Mesendoderm (in vitro differentiated cells): ENCODE measurements around the gene AOPEP.

Experiments used
- DNase-seq: peaks from one replicate; pipeline ENCODE4 v3.0.0; 2013
- H2AK5ac ChIP-seq: 2 replicates; pipeline ENCODE4 v1.6.1; 2013; ENCODE audit warnings: low read length, inconsistent platforms
- H2BK120ac ChIP-seq: 2 replicates; pipeline ENCODE4 v1.6.1; 2013; ENCODE audit warnings: low read depth, mild to moderate bottlenecking, low read length, moderate library complexity, mixed read lengths
- H2BK15ac ChIP-seq: replicated peaks from 2 replicates; pipeline ENCODE4 v1.6.1; 2013; ENCODE audit warnings: low read depth, mild to moderate bottlenecking, moderate library complexity
- H2BK5ac ChIP-seq: 2 replicates; pipeline ENCODE4 v1.6.1; 2013; ENCODE audit warnings: low read length, inconsistent platforms
- H3K18ac ChIP-seq: 2 replicates; pipeline ENCODE4 v1.6.1; 2013; ENCODE audit warnings: mild to moderate bottlenecking, low read length, mixed read lengths
- H3K23ac ChIP-seq: one replicate; pipeline ENCODE4 v1.6.1; 2013; ENCODE audit warnings: low read length
- H3K27ac ChIP-seq: 2 replicates; pipeline ENCODE4 v1.5.1; 2013; ENCODE audit warnings: low read depth, mild to moderate bottlenecking, inconsistent platforms, low read length, moderate library complexity
- H3K27me3 ChIP-seq: 2 replicates; pipeline ENCODE4 v1.6.1; 2013; ENCODE audit warnings: low read length, control low read depth, mild to moderate bottlenecking, inconsistent platforms; ENCODE audit not compliant: insufficient read depth, poor library complexity
- H3K36me3 ChIP-seq: 2 replicates; pipeline ENCODE4 v1.6.1; 2013; ENCODE audit warnings: low read length, inconsistent platforms; ENCODE audit not compliant: control insufficient read depth, insufficient read depth
- H3K4ac ChIP-seq: one replicate; pipeline ENCODE4 v1.6.1; 2013; ENCODE audit warnings: low read depth, mild to moderate bottlenecking, low read length, moderate library complexity
- H3K4me1 ChIP-seq: 2 replicates; pipeline ENCODE4 v1.6.1; 2013; ENCODE audit warnings: low read depth, low read length, inconsistent platforms; ENCODE audit not compliant: control insufficient read depth
- H3K4me2 ChIP-seq: 2 replicates; pipeline ENCODE4 v1.6.1; 2013; ENCODE audit warnings: low read length
- H3K4me3 ChIP-seq: 2 replicates; pipeline ENCODE4 v1.5.1; 2013; ENCODE audit warnings: mild to moderate bottlenecking, low read length
- H3K56ac ChIP-seq: one replicate; pipeline ENCODE4 v1.6.1; 2013; ENCODE audit warnings: low read length
- H3K79me1 ChIP-seq: 2 replicates; pipeline ENCODE4 v1.6.1; 2013; ENCODE audit warnings: low read length, inconsistent platforms
- H3K79me2 ChIP-seq: 2 replicates; pipeline ENCODE4 v1.6.1; 2013; ENCODE audit warnings: mild to moderate bottlenecking, low read length; ENCODE audit not compliant: control insufficient read depth, insufficient read depth
- H3K9ac ChIP-seq: 2 replicates; pipeline ENCODE4 v1.6.1; 2013; ENCODE audit warnings: low read length, inconsistent platforms
- H4K5ac ChIP-seq: one replicate; pipeline ENCODE4 v1.6.1; 2013; ENCODE audit warnings: low read length
- H4K8ac ChIP-seq: one replicate; pipeline ENCODE4 v1.6.1; 2013; ENCODE audit warnings: low read depth, mild to moderate bottlenecking, control low read depth, low read length, moderate library complexity
- WGBS: extraction: QIAGEN DNeasy Blood & Tissue Kit; methylation state at CpG from one replicate; pipeline ENCODE4 v1.1.7; 2013; ENCODE audit warnings: low lambda C conversion rate, missing lambda C conversion rate; ENCODE audit not compliant: insufficient coverage; ENCODE audit errors: extremely low coverage; 5-methylcytosine and 5-hydroxymethylcytosine counted together

Gene AOPEP

GRCh38 chr9:95127249-95128176 lies 401.0 kb downstream of the AOPEP start:
- no peaks in the 10 kb centered on the region for H3K79me1 ChIP-seq
- no peak overlapping the region for H3K4ac ChIP-seq
- H3K79me2 ChIP-seq, result no peaks in the 10 kb centered on the region
- peak; percentile 89 for DNase-seq
- no peak overlapping the region for H2AK5ac ChIP-seq
- no peaks in the 10 kb centered on the region for H3K36me3 ChIP-seq
- H3K4me1 ChIP-seq, result peaks cover 2% of the 10 kb centered on the region
- no peak overlapping the region for H2BK120ac ChIP-seq
- H3K4me2 ChIP-seq, result peak overlapping the region; percentile 58
- no peak overlapping the region for H2BK5ac ChIP-seq
- no peaks in the 10 kb centered on the region for H3K27me3 ChIP-seq
- no peak overlapping the region for H3K56ac ChIP-seq
- no peak overlapping the region for H3K23ac ChIP-seq
- no peak overlapping the region for H3K4me3 ChIP-seq
- no peak overlapping the region for H3K27ac ChIP-seq
- H4K8ac ChIP-seq, result no peak overlapping the region
- no peak overlapping the region for H3K9ac ChIP-seq
- H4K5ac ChIP-seq, result no peak overlapping the region
- WGBS, result no CpG with 5 or more reads among the region's 35 CpGs
- no peak overlapping the region for H2BK15ac ChIP-seq
- H3K18ac ChIP-seq, result no peak overlapping the region

GRCh38 chr9:95128177-95128524 lies 401.7 kb downstream of the AOPEP start:
- H3K4me1 ChIP-seq, result peaks cover 2% of the 10 kb centered on the region
- no peaks in the 10 kb centered on the region for H3K36me3 ChIP-seq
- no peak overlapping the region for H3K4ac ChIP-seq
- H4K5ac ChIP-seq, result no peak overlapping the region
- H4K8ac ChIP-seq, result no peak overlapping the region
- H3K79me1 ChIP-seq, result no peaks in the 10 kb centered on the region
- no peak overlapping the region for H3K23ac ChIP-seq
- H3K9ac ChIP-seq, result no peak overlapping the region
- no peaks in the 10 kb centered on the region for H3K79me2 ChIP-seq
- no peak overlapping the region for H3K4me3 ChIP-seq
- H3K18ac ChIP-seq, result no peak overlapping the region
- H3K27me3 ChIP-seq, result no peaks in the 10 kb centered on the region
- H2BK120ac ChIP-seq, result no peak overlapping the region
- H3K27ac ChIP-seq, result no peak overlapping the region
- H2AK5ac ChIP-seq, result no peak overlapping the region
- no peak overlapping the region for H2BK5ac ChIP-seq
- no CpG with 5 or more reads among the region's 4 CpGs for WGBS
- DNase-seq, result no peak
- no peak overlapping the region for H3K56ac ChIP-seq
- H2BK15ac ChIP-seq, result no peak overlapping the region
- H3K4me2 ChIP-seq, result no peak overlapping the region

- no peak overlapping the region for H3K27ac ChIP-seq
- no peak overlapping the region for H3K4me2 ChIP-seq
- WGBS, result no CpG with 5 or more reads among the region's 8 CpGs
Observed at GRCh38 chr9:95129476-95130291, 403.2 kb downstream of the AOPEP start.

GRCh38 chr9:95130484-95130883 lies 404.0 kb downstream of the AOPEP start:
- peak; percentile 17 for DNase-seq
- Histone ChIP-seq H2AK5ac (no peak overlapping the region), H3K79me1 (no peaks in the 10 kb centered on the region), H3K4me3 (no peak overlapping the region), H3K23ac (no peak overlapping the region), H2BK120ac (no peak overlapping the region), H3K9ac (no peak overlapping the region), H3K27me3 (no peaks in the 10 kb centered on the region), H3K4me1 (peaks cover 2% of the 10 kb centered on the region), H4K5ac (no peak overlapping the region), H3K56ac (no peak overlapping the region), H3K79me2 (no peaks in the 10 kb centered on the region), H4K8ac (no peak overlapping the region), H3K4ac (no peak overlapping the region), H3K18ac (no peak overlapping the region), H2BK5ac (no peak overlapping the region), H3K36me3 (no peaks in the 10 kb centered on the region), H3K4me2 (no peak overlapping the region), H2BK15ac (no peak overlapping the region), H3K27ac (no peak overlapping the region)
- no CpG with 5 or more reads among the region's 5 CpGs for WGBS

More at GRCh38 chr9:95129476-95130291, 403.2 kb downstream of the AOPEP start:
- Histone ChIP-seq H3K36me3 (no peaks in the 10 kb centered on the region), H2BK5ac (no peak overlapping the region), H3K27me3 (no peaks in the 10 kb centered on the region), H2AK5ac (no peak overlapping the region), H2BK15ac (no peak overlapping the region), H3K4me1 (peaks cover 2% of the 10 kb centered on the region), H3K79me1 (no peaks in the 10 kb centered on the region), H4K8ac (no peak overlapping the region), H3K18ac (no peak overlapping the region), H3K4me3 (no peak overlapping the region), H3K56ac (no peak overlapping the region), H3K9ac (no peak overlapping the region), H3K23ac (no peak overlapping the region), H3K4ac (no peak overlapping the region), H4K5ac (no peak overlapping the region), H3K79me2 (no peaks in the 10 kb centered on the region), H2BK120ac (peak overlapping the region; percentile 7)
- peak; percentile 61 for DNase-seq

- DNase-seq, result peak; percentile 71
- no peak overlapping the region for H2BK120ac ChIP-seq
- H4K5ac ChIP-seq, result no peak overlapping the region
- no peaks in the 10 kb centered on the region for H3K36me3 ChIP-seq
- no peaks in the 10 kb centered on the region for H3K79me1 ChIP-seq
- no peak overlapping the region for H3K4ac ChIP-seq
- no peak overlapping the region for H4K8ac ChIP-seq
- no peak overlapping the region for H3K18ac ChIP-seq
- H3K4me3 ChIP-seq, result no peak overlapping the region
- no CpG with 5 or more reads among the region's 7 CpGs for WGBS
- no peak overlapping the region for H2BK15ac ChIP-seq
- no peak overlapping the region for H2AK5ac ChIP-seq
- no peak overlapping the region for H3K27ac ChIP-seq
- no peak overlapping the region for H3K56ac ChIP-seq
- peaks cover 2% of the 10 kb centered on the region for H3K4me1 ChIP-seq
- no peak overlapping the region for H3K23ac ChIP-seq
- H3K27me3 ChIP-seq, result no peaks in the 10 kb centered on the region
- H3K79me2 ChIP-seq, result no peaks in the 10 kb centered on the region
- no peak overlapping the region for H2BK5ac ChIP-seq
- H3K9ac ChIP-seq, result no peak overlapping the region
- H3K4me2 ChIP-seq, result no peak overlapping the region
Observed at GRCh38 chr9:95131023-95131943, 404.8 kb downstream of the AOPEP start.
